AG04449 (cell line): ENCODE results near the gene SOCS6.
"Not testable (repeated sequence)": the region's sequence is repeated elsewhere in the genome, so short reads cannot be mapped to it uniquely, and the experiment has no call there.

Experiments used
- CTCF ChIA-PET: fragments of 350-600 bp; formaldehyde crosslinking; extraction: SDS; loops from one replicate; lab custom pipeline; 2021; ENCODE audit warnings: antibody characterized with exemption; lab: Yijun Ruan, JAX
- POLR2A ChIA-PET: fragments of 400-600, 350-600 bp; formaldehyde crosslinking; extraction: SDS; loops from one replicate; lab custom pipeline; 2020; ENCODE audit warnings: antibody characterized with exemption, inconsistent platforms; lab: Yijun Ruan, JAX
- DNase-seq: peaks from one replicate; pipeline ENCODE4 v3.0.0-alpha.2; 2010; ENCODE audit warnings: low read depth, low spot score
- H3K4me3 ChIP-seq: 2 replicates; pipeline ENCODE4 v1.5.1; 2011; ENCODE audit warnings: low read depth, mild to moderate bottlenecking, control low read depth, low read length
- CTCF ChIP-seq: IDR thresholded peaks from one replicate; pipeline ENCODE4 v1.5.1; 2011; ENCODE audit warnings: mild to moderate bottlenecking, moderate library complexity, low read length, control low read depth, inconsistent platforms; ENCODE audit not compliant: insufficient read depth; ENCODE audit errors: missing control alignments

The SOCS6 gene

DNA sequence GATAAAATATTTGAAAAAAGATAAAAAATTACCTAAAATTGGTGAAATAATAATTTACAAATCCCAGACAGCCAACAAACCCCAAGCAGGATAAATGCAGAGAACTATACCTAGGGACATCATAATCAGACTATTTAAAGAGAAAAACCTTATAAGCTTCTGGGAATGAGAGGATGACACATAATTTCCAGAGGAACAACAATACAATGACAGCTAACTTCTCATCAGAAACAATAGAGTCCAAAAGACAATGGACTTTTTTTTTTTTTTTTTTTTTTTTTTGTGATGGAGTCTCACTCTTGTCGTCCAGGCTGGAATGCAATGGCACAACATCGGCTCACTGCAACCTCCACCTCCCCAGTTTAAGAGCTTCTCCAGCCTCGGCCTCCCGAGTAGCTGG, 65.2 kb downstream of the SOCS6 start:
- ChIA-PET POLR2A (no interaction called here), CTCF (interaction anchor here (1.6 kb wide), 1 partner anchor 14 kb away, joined by 4 read pairs; no protein-coding TSS in a partner anchor)
- DNase-seq: no peak
- TF ChIP-seq CTCF: no peak
- no peak overlapping the region for H3K4me3 ChIP-seq

DNA sequence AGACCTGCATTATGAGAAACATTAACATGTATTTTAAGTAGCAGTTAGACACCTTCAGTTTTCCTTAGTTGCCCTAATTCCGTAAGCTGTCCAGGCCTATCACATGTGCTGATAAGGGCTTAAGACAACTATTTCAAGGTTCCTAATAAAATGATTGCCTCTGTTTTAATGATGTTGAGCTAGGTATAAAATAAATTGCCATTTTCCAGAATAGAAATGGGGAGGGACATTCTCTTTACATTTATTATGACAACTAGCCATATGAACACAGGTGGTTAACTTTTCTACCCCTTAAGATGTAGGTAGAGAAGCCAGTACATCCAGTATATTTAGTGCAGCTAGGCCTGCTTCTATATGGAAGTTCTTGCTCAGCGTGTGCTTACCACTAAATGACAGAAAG, 65.9 kb downstream of the SOCS6 start:
- no peak overlapping the region for H3K4me3 ChIP-seq
- POLR2A ChIA-PET: no interaction called here
- no peak for TF ChIP-seq CTCF
- CTCF ChIA-PET: interaction anchor here (1.6 kb wide), 1 partner anchor 15 kb away, joined by 4 read pairs; no protein-coding TSS in a partner anchor
- no peak for DNase-seq

DNA sequence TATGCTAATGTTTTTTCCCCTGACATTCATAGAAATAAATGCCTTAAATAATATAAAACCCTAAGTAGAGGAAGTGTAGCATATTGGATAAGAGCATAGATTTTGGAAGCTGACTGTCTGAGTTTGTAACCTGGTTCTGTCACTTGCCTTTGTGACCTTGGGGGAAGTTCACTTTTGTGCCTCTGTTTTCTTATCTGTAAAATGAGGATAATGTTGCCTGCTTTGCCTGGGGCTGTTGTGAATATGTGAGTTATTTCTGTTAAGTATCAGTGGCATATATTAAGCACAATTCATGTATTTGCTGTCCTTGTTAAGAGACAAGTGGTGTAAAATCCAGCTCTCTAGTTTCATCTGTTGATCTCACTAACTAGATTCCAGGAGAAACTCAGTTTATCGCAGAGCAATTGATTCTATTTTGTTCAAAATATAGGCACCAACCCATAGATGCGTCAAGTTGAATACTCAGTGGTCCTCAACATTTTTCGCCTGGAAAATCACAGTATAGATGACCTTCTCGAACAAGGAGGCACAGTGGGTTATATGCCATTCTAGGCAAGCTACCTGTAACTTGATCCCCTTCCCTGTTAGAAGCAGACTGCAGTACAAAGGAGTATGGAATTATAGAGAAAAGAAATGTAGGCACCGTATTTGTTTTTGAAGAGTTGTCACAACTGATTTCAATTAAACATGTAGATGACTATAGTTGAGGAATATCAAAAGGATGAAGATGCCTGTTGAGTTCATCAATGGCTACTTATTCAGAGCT, 67.0 kb downstream of the SOCS6 start:
- no peak overlapping the region for H3K4me3 ChIP-seq
- no peak for TF ChIP-seq CTCF
- ChIA-PET CTCF (interaction anchor here (1.6 to 2.2 kb wide), 4 partner anchors 16 to 78 kb away, joined by 3 to 9 read pairs (median 4); no protein-coding TSS in a partner anchor), POLR2A (no interaction called here)
- DNase-seq: no peak

- POLR2A ChIA-PET, H3K4me3 ChIP-seq: not testable (repeated sequence)
- CTCF ChIA-PET: interaction anchor here (0.9 to 2.2 kb wide), 4 partner anchors 14 to 163 kb away, joined by 3 to 9 read pairs (median 4); no protein-coding TSS in a partner anchor
- DNase-seq: peak; percentile 54
Measured at GRCh38 chr18:70358105-70358406, 69.2 kb downstream of the SOCS6 start.

DNA sequence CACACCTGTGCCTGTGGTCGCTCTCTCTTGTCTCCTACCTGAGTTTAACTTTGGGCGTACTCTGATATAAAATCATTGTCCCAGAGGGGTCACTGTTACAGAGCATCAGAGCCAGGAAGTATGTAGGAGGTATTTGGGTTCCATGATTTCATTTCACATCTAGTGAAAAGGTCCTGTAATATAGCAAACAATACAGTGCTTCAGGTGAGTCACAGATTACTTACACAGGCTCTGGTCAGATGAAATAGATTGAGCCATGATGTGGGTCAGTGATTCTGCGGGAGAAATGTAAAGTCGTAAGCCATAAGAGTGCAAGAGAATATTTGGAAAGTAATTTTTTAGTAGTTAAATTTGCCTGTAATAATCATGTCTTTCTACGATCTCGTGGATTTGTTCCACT, 70.2 kb downstream of the SOCS6 start:
- TF ChIP-seq CTCF: no peak
- ChIA-PET POLR2A (no interaction called here), CTCF (no interaction called here)
- H3K4me3 ChIP-seq: no peak overlapping the region
- no peak for DNase-seq

GRCh38 chr18:70362258-70362657, 73.4 kb downstream of the SOCS6 start:
- DNase-seq: no peak
- CTCF ChIA-PET: interaction anchor here (1.3 kb wide), 1 partner anchor 167 kb away, joined by 3 read pairs; no protein-coding TSS in a partner anchor

More at GRCh38 chr18:70362258-70362657, 73.4 kb downstream of the SOCS6 start:
- TF ChIP-seq CTCF: no peak
- POLR2A ChIA-PET: interaction anchor here (1.5 kb wide), 1 partner anchor 11 kb away, joined by 3 read pairs; no protein-coding TSS in a partner anchor
- no peak overlapping the region for H3K4me3 ChIP-seq
